Astrocyte (in vitro differentiated cells and primary cell): Measurements from ENCODE around the gene TIPRL. TPM values are rescaled to one million over a fixed set of nuclear protein-coding genes. Genes with fewer than 3 reads are reported as not detected.
"Not testable (repeated sequence)": the region's sequence is repeated elsewhere in the genome, so short reads cannot be mapped to it uniquely, and the experiment has no call there.

Experiments
- DNase-seq: peaks from one replicate; pipeline ENCODE4 v3.0.0-alpha.2; 2010; ENCODE audit warnings: low read depth
- FAIRE-seq: peaks from 2 replicates; lab custom pipeline; 2011; peaks lifted over from hg19 to GRCh38; lab: Jason Lieb, UNC
- H2AFZ ChIP-seq: 2 replicates; pipeline ENCODE4 v1.6.0; 2012; ENCODE audit warnings: low read depth, low read length, inconsistent platforms
- H3K27ac ChIP-seq: 2 replicates; pipeline ENCODE4 v1.5.1; 2011; ENCODE audit warnings: low read depth, low read length, inconsistent platforms
- H3K27me3 ChIP-seq: 2 replicates; pipeline ENCODE4 v1.6.0; 2011; ENCODE audit warnings: low read length, inconsistent platforms; ENCODE audit not compliant: insufficient read depth
- H3K36me3 ChIP-seq: 2 replicates; pipeline ENCODE4 v1.5.1; 2011; ENCODE audit warnings: low read length, inconsistent platforms; ENCODE audit not compliant: insufficient read depth
- H3K4me1 ChIP-seq: 2 replicates; pipeline ENCODE4 v1.5.1; 2011; ENCODE audit warnings: low read length, inconsistent platforms; ENCODE audit not compliant: insufficient read depth
- H3K4me2 ChIP-seq: 2 replicates; pipeline ENCODE4 v1.6.0; 2012; ENCODE audit warnings: low read length, inconsistent platforms
- H3K4me3 ChIP-seq: 2 replicates; pipeline ENCODE4 v1.5.1; 2011; ENCODE audit warnings: low read depth, mild to moderate bottlenecking, low read length, inconsistent platforms; ENCODE audit not compliant: insufficient read depth
- H3K79me2 ChIP-seq: 2 replicates; pipeline ENCODE4 v1.6.0; 2012; ENCODE audit warnings: mild to moderate bottlenecking, low read length, inconsistent platforms; ENCODE audit not compliant: insufficient read depth
- H3K9ac ChIP-seq: 2 replicates; pipeline ENCODE4 v1.6.0; 2012; ENCODE audit warnings: mild to moderate bottlenecking, low read length, inconsistent platforms
- H3K9me3 ChIP-seq: 2 replicates; pipeline ENCODE4 v1.5.1; 2012; ENCODE audit warnings: low read depth, mild to moderate bottlenecking, low read length, inconsistent platforms; ENCODE audit not compliant: insufficient read depth
- H4K20me1 ChIP-seq: 2 replicates; pipeline ENCODE4 v1.6.0; 2012; ENCODE audit warnings: low read length, inconsistent platforms; ENCODE audit not compliant: insufficient read depth
- H3K27ac Mint-ChIP-seq: one replicate; pipeline ENCODE4 v1.8.0; 2021; ENCODE audit warnings: mild to moderate bottlenecking, mixed read lengths; ENCODE audit not compliant: unreplicated experiment
- H3K27me3 Mint-ChIP-seq: one replicate; pipeline ENCODE4 v1.8.0; 2021; ENCODE audit warnings: low read depth, mixed read lengths; ENCODE audit not compliant: unreplicated experiment
- H3K36me3 Mint-ChIP-seq: one replicate; pipeline ENCODE4 v1.8.0; 2021; ENCODE audit warnings: low read depth, mixed read lengths; ENCODE audit not compliant: unreplicated experiment
- H3K4me1 Mint-ChIP-seq: one replicate; pipeline ENCODE4 v1.8.0; 2021; ENCODE audit warnings: low read depth, mixed read lengths; ENCODE audit not compliant: unreplicated experiment
- H3K4me3 Mint-ChIP-seq: one replicate; pipeline ENCODE4 v1.8.0; 2021; ENCODE audit warnings: mild to moderate bottlenecking, moderate library complexity, mixed read lengths; ENCODE audit not compliant: unreplicated experiment
- H3K9me3 Mint-ChIP-seq: one replicate; pipeline ENCODE4 v1.8.0; 2021; ENCODE audit warnings: mild to moderate bottlenecking, mixed read lengths; ENCODE audit not compliant: unreplicated experiment
- CTCF ChIP-seq: IDR thresholded peaks from 2 replicates; pipeline ENCODE4 v1.5.1; 2011; ENCODE audit warnings: low read depth, mild to moderate bottlenecking, inconsistent platforms, low read length, moderate library complexity; ENCODE audit not compliant: insufficient read depth
- EZH2 ChIP-seq: IDR thresholded peaks from 2 replicates; pipeline ENCODE4 v1.6.1; 2012; ENCODE audit warnings: mild to moderate bottlenecking, low read length, inconsistent platforms; ENCODE audit not compliant: insufficient read depth
- total RNA-seq: library from RNA; stranded (reverse); gene quantifications from 2 replicates; pipeline ENCODE4 v1.2.1, GENCODE V29; 2021

TIPRL gene
- total RNA-seq, 1 donor from 2014 or later, result 37.4 TPM

DNA sequence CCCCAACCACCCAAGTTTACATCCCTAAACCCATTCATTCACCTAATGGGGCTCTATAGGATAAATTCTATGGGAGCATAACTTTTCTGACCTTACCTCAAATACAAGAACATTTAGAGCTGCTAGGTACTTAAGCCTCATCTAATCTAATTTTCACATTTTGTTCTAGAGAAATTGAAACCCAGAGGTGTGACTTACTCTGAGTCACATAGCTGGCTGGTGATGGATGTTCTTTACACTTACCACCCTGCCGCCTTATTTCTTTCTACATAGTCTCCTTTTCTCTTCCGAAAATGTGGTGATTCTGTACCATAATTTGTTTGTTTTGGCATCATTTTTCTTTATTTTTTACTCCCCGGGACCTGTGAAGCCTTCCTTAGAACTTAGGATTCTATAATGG is 20.3 kb downstream of the TIPRL start:
- no peak overlapping the region for H3K4me3 ChIP-seq
- no peaks in the 10 kb centered on the region for H3K27me3 ChIP-seq
- Mint-ChIP-seq H3K36me3 (peaks cover 6% of the 10 kb centered on the region), H3K4me1 (peaks cover 15% of the 10 kb centered on the region), H3K4me3 (no peak overlapping the region), H3K27me3 (no peaks in the 10 kb centered on the region), H3K9me3 (no peaks in the 10 kb centered on the region), H3K27ac (no peak overlapping the region)
- H4K20me1 ChIP-seq, result no peaks in the 10 kb centered on the region
- H3K79me2 ChIP-seq, result no peaks in the 10 kb centered on the region
- H3K4me1 ChIP-seq, result peaks cover 5% of the 10 kb centered on the region
- no peak overlapping the region for H3K27ac ChIP-seq
- H3K9ac ChIP-seq, result no peak overlapping the region
- no peak overlapping the region for H3K4me2 ChIP-seq
- no peak for FAIRE-seq
- no peak for TF ChIP-seq CTCF
- no peak for TF ChIP-seq EZH2
- H3K36me3 ChIP-seq, result peaks cover 11% of the 10 kb centered on the region
- no peak for DNase-seq
- no peaks in the 10 kb centered on the region for H3K9me3 ChIP-seq
- no peak overlapping the region for H2AFZ ChIP-seq

- Histone ChIP-seq H3K4me1 (peaks cover 5% of the 10 kb centered on the region), H3K9ac (no peak overlapping the region), H3K4me3 (no peak overlapping the region), H2AFZ (no peak overlapping the region), H3K79me2 (no peaks in the 10 kb centered on the region), H4K20me1 (no peaks in the 10 kb centered on the region), H3K36me3 (peaks cover 7% of the 10 kb centered on the region), H3K27ac (peak overlapping the region; percentile 30), H3K27me3 (no peaks in the 10 kb centered on the region), H3K9me3 (no peaks in the 10 kb centered on the region), H3K4me2 (peak overlapping the region; percentile 9)
- Mint-ChIP-seq H3K36me3 (peaks cover 5% of the 10 kb centered on the region), H3K4me1 (peaks cover 11% of the 10 kb centered on the region), H3K27me3 (no peaks in the 10 kb centered on the region), H3K4me3 (no peak overlapping the region), H3K27ac (peak overlapping the region; percentile 89), H3K9me3 (peaks cover 6% of the 10 kb centered on the region)
- TF ChIP-seq EZH2, result no peak
- no peak for TF ChIP-seq CTCF
- FAIRE-seq (peak; percentile 80), DNase-seq (peak; percentile 58)
Measured at GRCh38 chr1:168202941-168203654, 24.3 kb downstream of the TIPRL start.

DNA sequence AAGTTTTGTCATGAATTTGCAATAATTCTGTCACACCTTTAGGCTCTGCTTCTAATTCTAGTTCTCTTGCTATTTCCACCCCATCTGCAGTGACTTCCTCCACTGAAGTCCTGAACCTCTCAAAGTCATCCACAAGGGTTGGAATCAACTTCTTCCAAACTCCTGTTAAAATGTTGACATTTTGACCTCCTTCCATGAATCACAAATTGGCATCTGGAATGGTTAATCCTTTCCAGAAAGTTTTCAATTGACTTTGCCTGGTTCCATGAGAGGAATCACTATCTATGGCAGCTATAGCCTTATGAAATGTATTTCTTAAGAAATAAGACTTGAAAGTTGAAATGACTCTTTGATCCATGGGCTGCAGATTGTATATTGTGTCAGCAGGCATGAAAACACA is 27.3 kb downstream of the TIPRL start:
- H3K27me3 ChIP-seq, result no peaks in the 10 kb centered on the region
- no peaks in the 10 kb centered on the region for H3K36me3 ChIP-seq
- DNase-seq, result no peak
- H3K4me2 ChIP-seq, result no peak overlapping the region
- Mint-ChIP-seq H3K36me3 (peaks cover 9% of the 10 kb centered on the region), H3K27ac (no peak overlapping the region), H3K9me3 (peaks cover 16% of the 10 kb centered on the region), H3K4me1 (peaks cover 11% of the 10 kb centered on the region), H3K27me3 (no peaks in the 10 kb centered on the region), H3K4me3 (no peak overlapping the region)
- no peaks in the 10 kb centered on the region for H3K79me2 ChIP-seq
- no peaks in the 10 kb centered on the region for H3K9me3 ChIP-seq
- no peak overlapping the region for H3K9ac ChIP-seq
- no peak overlapping the region for H3K4me3 ChIP-seq
- FAIRE-seq, result no peak
- no peak overlapping the region for H2AFZ ChIP-seq
- H3K4me1 ChIP-seq, result peaks cover 5% of the 10 kb centered on the region
- H3K27ac ChIP-seq, result no peak overlapping the region
- no peaks in the 10 kb centered on the region for H4K20me1 ChIP-seq
- TF ChIP-seq CTCF (no peak), EZH2 (no peak)

DNA sequence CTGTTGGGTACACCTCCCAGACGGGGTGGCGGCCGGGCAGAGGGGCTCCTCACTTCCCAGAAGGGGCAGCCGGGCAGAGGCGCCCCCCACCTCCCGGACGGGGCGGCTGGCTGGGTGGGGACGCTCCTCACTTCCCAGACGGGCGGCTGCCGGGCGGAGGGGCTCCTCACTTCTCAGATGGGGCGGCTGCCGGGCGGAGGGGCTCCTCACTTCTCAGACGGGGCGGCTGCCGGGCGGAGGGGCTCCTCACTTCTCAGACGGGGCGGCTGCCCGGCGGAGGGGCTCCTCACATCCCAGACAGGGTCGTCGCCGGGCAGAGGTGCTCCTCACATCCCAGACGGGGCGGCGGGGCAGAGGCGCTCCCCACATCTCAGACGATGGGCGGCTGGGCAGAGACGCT is 28.9 kb downstream of the TIPRL start:
- DNase-seq, H3K4me3 ChIP-seq, H2AFZ ChIP-seq, H3K27me3 Mint-ChIP-seq, H3K27me3 ChIP-seq, H3K79me2 ChIP-seq, H3K27ac ChIP-seq, H3K36me3 ChIP-seq, H3K4me1 ChIP-seq, H3K27ac Mint-ChIP-seq, FAIRE-seq, H3K9me3 ChIP-seq, H3K9ac ChIP-seq, H4K20me1 ChIP-seq, H3K36me3 Mint-ChIP-seq, H3K4me2 ChIP-seq, H3K4me3 Mint-ChIP-seq: not testable (repeated sequence)
- peaks cover 11% of the 10 kb centered on the region for H3K4me1 Mint-ChIP-seq
- peaks cover 17% of the 10 kb centered on the region for H3K9me3 Mint-ChIP-seq
